ENCODE data around the gene MRGPRG. TPM values are rescaled to one million over a fixed set of nuclear protein-coding genes. Genes with fewer than 3 reads are reported as not detected.

Gene MRGPRG
- total and polyA plus RNA-seq, 2 of the 8 experiments (the other 6 are each of a cell fraction or from before 2014, with no cell fraction given), result not detected

DNA sequence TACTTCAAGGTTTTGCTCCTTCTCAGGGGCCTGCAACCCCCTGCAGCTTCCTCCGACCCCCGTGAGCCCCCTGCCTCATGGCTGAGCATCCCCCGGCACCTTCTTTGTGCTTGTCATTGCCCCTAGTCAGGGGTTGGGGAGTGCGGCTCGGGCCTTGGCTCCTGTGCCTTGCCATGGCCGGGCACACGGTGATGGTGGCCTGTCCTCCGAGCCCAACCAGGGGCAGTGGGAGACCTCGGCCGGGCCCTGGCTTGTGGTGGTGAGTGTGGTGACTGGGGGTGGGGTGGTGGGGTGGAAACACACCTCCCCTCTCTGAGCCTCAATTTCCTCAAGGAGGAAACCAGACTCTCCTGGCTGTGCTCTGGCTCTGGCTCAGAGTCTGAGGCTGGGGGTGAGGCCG is 1.5 kb upstream of the MRGPRG start (continued):
- TF ChIP-seq, protein P1, sequence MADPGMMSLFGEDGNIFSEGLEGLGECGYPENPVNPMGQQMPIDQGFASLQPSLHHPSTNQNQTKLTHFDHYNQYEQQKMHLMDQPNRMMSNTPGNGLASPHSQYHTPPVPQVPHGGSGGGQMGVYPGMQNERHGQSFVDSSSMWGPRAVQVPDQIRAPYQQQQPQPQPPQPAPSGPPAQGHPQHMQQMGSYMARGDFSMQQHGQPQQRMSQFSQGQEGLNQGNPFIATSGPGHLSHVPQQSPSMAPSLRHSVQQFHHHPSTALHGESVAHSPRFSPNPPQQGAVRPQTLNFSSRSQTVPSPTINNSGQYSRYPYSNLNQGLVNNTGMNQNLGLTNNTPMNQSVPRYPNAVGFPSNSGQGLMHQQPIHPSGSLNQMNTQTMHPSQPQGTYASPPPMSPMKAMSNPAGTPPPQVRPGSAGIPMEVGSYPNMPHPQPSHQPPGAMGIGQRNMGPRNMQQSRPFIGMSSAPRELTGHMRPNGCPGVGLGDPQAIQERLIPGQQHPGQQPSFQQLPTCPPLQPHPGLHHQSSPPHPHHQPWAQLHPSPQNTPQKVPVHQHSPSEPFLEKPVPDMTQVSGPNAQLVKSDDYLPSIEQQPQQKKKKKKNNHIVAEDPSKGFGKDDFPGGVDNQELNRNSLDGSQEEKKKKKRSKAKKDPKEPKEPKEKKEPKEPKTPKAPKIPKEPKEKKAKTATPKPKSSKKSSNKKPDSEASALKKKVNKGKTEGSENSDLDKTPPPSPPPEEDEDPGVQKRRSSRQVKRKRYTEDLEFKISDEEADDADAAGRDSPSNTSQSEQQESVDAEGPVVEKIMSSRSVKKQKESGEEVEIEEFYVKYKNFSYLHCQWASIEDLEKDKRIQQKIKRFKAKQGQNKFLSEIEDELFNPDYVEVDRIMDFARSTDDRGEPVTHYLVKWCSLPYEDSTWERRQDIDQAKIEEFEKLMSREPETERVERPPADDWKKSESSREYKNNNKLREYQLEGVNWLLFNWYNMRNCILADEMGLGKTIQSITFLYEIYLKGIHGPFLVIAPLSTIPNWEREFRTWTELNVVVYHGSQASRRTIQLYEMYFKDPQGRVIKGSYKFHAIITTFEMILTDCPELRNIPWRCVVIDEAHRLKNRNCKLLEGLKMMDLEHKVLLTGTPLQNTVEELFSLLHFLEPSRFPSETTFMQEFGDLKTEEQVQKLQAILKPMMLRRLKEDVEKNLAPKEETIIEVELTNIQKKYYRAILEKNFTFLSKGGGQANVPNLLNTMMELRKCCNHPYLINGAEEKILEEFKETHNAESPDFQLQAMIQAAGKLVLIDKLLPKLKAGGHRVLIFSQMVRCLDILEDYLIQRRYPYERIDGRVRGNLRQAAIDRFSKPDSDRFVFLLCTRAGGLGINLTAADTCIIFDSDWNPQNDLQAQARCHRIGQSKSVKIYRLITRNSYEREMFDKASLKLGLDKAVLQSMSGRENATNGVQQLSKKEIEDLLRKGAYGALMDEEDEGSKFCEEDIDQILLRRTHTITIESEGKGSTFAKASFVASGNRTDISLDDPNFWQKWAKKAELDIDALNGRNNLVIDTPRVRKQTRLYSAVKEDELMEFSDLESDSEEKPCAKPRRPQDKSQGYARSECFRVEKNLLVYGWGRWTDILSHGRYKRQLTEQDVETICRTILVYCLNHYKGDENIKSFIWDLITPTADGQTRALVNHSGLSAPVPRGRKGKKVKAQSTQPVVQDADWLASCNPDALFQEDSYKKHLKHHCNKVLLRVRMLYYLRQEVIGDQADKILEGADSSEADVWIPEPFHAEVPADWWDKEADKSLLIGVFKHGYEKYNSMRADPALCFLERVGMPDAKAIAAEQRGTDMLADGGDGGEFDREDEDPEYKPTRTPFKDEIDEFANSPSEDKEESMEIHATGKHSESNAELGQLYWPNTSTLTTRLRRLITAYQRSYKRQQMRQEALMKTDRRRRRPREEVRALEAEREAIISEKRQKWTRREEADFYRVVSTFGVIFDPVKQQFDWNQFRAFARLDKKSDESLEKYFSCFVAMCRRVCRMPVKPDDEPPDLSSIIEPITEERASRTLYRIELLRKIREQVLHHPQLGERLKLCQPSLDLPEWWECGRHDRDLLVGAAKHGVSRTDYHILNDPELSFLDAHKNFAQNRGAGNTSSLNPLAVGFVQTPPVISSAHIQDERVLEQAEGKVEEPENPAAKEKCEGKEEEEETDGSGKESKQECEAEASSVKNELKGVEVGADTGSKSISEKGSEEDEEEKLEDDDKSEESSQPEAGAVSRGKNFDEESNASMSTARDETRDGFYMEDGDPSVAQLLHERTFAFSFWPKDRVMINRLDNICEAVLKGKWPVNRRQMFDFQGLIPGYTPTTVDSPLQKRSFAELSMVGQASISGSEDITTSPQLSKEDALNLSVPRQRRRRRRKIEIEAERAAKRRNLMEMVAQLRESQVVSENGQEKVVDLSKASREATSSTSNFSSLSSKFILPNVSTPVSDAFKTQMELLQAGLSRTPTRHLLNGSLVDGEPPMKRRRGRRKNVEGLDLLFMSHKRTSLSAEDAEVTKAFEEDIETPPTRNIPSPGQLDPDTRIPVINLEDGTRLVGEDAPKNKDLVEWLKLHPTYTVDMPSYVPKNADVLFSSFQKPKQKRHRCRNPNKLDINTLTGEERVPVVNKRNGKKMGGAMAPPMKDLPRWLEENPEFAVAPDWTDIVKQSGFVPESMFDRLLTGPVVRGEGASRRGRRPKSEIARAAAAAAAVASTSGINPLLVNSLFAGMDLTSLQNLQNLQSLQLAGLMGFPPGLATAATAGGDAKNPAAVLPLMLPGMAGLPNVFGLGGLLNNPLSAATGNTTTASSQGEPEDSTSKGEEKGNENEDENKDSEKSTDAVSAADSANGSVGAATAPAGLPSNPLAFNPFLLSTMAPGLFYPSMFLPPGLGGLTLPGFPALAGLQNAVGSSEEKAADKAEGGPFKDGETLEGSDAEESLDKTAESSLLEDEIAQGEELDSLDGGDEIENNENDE (IDR thresholded peaks at IDR 0.05; ENCODE audit: insufficient replicate concordance, low read length), result no peak
